GM19240 (cell line): ENCODE data around the gene THAP11.
A peak's percentile ranks its signal among the peaks of the same experiment; 100 is the strongest.

Experiments used
- DNase-seq: peaks from one replicate; pipeline ENCODE4 v3.0.0; 2011; ENCODE audit warnings: low spot score; ENCODE audit not compliant: insufficient read length

The THAP11 gene

GRCh38 chr16:67883146-67883871 lies 41.2 kb downstream of the THAP11 start:
- no peak for DNase-seq

GRCh38 chr16:67883872-67884261 lies 41.7 kb downstream of the THAP11 start:
- DNase-seq, result peak; percentile 57

- no peak for DNase-seq
Measured at GRCh38 chr16:67884684-67885083, 42.6 kb downstream of the THAP11 start, which contains the start of gene NRN1L. NRN1L (plus strand) TSS chr16:67884885; CDS start chr16:67884904, 19 bp downstream.

- no peak for DNase-seq
Measured at GRCh38 chr16:67885545-67885944, 43.4 kb downstream of the THAP11 start.

GRCh38 chr16:67885976-67886375 lies 43.9 kb downstream of the THAP11 start:
- DNase-seq, result no peak

GRCh38 chr16:67886387-67886786 lies 44.3 kb downstream of the THAP11 start:
- no peak for DNase-seq

- no peak for DNase-seq
Measured at GRCh38 chr16:67888331-67888730, 46.2 kb downstream of the THAP11 start.

GRCh38 chr16:67892375-67892774 lies 50.3 kb downstream of the THAP11 start:
- DNase-seq, result no peak

- DNase-seq, result peak; percentile 99
Measured at GRCh38 chr16:67892899-67893742, 51.0 kb downstream of the THAP11 start, which contains the start of gene PSKH1. PSKH1 (plus strand) TSS chr16:67893254; CDS start chr16:67908750, 15,496 bp downstream.
